Skin epidermis (tissue), 12 donors: ENCODE data around the gene CLUH.
"Not testable (repeated sequence)": the region's sequence is repeated elsewhere in the genome, so short reads cannot be mapped to it uniquely, and the experiment has no call there.

ENCODE experiments used
- H3K27ac ChIP-seq, 21 experiments: fragments of 200-600 bp; sonication (generic) in 11 of 21; one replicate each; pipeline ENCODE4 v1.5.0; 2020; ENCODE audit warnings: mild to moderate bottlenecking in 3 of 21, inconsistent platforms in 2 of 21, moderate library complexity in 2 of 21
- H3K4me3 ChIP-seq, 7 experiments: fragments of 200-600 bp; sonication (generic) in 2 of 7; one replicate each; pipeline ENCODE4 v1.5.0; 2020; ENCODE audit warnings: inconsistent platforms in 2 of 7, mild to moderate bottlenecking in 2 of 7, moderate library complexity in 1 of 7

Gene CLUH

GRCh38 chr17:2652911-2653310 is 58.7 kb downstream of the CLUH start:
- H3K27ac ChIP-seq, H3K4me3 ChIP-seq: not testable (repeated sequence)

- Histone ChIP-seq H3K27ac (no peak overlapping the region), H3K4me3 (no peak overlapping the region)
These were observed 62.4 kb downstream of the CLUH start for GRCh38 chr17:2649191-2649590.

GRCh38 chr17:2647957-2648356 is 63.6 kb downstream of the CLUH start:
- Histone ChIP-seq H3K27ac (no peak overlapping the region), H3K4me3 (no peak overlapping the region)

- H3K27ac ChIP-seq = no peak overlapping the region
- H3K4me3 ChIP-seq = no peak overlapping the region
These were observed 66.6 kb downstream of the CLUH start for GRCh38 chr17:2644971-2645370.
